SK-N-SH (cell line): ENCODE data around the gene CPT1B. TPM values are rescaled to one million over a fixed set of nuclear protein-coding genes. Genes with fewer than 3 reads are reported as not detected.
A peak's percentile ranks its signal among the peaks of the same experiment; 100 is the strongest.

Experiments
- CTCF ChIA-PET: fragments of 300-600, 350-600 bp; formaldehyde crosslinking; extraction: SDS; loops from one replicate; lab custom pipeline; 2021; lab: Yijun Ruan, JAX
- POLR2A ChIA-PET: fragments of 350-600 bp; sonication (Branson Sonifier 250); formaldehyde crosslinking; extraction: SDS; loops from one replicate; lab custom pipeline; 2020; ENCODE audit warnings: antibody characterized with exemption, inconsistent platforms; lab: Yijun Ruan, JAX
- DNase-seq: peaks from one replicate; pipeline ENCODE4 v3.0.0; 2012
- H2AFZ ChIP-seq: fragments of 200-600 bp; sonication (generic); 2 replicates; pipeline ENCODE4 v1.8.1; 2016; ENCODE audit warnings: antibody characterized with exemption, mild to moderate bottlenecking, low read depth
- H3F3A ChIP-seq: fragments of 200-600 bp; sonication (generic); replicated peaks from 2 replicates; pipeline ENCODE3; 2016; ENCODE audit warnings: antibody characterized with exemption, mild to moderate bottlenecking; ENCODE audit not compliant: insufficient read depth
- H3K27ac ChIP-seq, 2 experiments: fragments of 200-500 bp in 1 of 2; fragments of 200-600 bp in 1 of 2; sonication (Bioruptor generic) in 1 of 2; sonication (generic), shearing (Covaris generic) in 1 of 2; 2 replicates each; pipeline versions ENCODE4 v1.5.1 to v1.6.1; 2014 to 2016; ENCODE audit warnings: low read depth in 2 of 2, inconsistent platforms in 1 of 2, low read length in 1 of 2, mild to moderate bottlenecking in 1 of 2, mixed read lengths in 1 of 2
- H3K27me3 ChIP-seq: fragments of 200-600 bp; sonication (generic), shearing (Covaris generic); 2 replicates; pipeline ENCODE4 v1.6.1; 2016; ENCODE audit warnings: mixed run types; ENCODE audit not compliant: insufficient read depth
- H3K36me3 ChIP-seq, 2 experiments: fragments of 200-500 bp in 1 of 2; fragments of 200-600 bp in 1 of 2; sonication (Bioruptor generic) in 1 of 2; sonication (generic) in 1 of 2; replicated peaks in 1 of 2; 2 replicates each; pipeline versions ENCODE3 to v1.5.1; 2014 to 2016; ENCODE audit warnings: low read length in 1 of 2, mild to moderate bottlenecking in 1 of 2; ENCODE audit not compliant: insufficient read depth in 2 of 2, control insufficient read depth in 1 of 2
- H3K4me1 ChIP-seq, 2 experiments: fragments of 200-500 bp in 1 of 2; fragments of 200-600 bp in 1 of 2; sonication (Bioruptor generic) in 1 of 2; sonication (generic), shearing (Covaris generic) in 1 of 2; 2 replicates each; pipeline versions ENCODE4 v1.5.1 to v1.6.1; 2014 to 2016; ENCODE audit warnings: low read depth in 1 of 2, low read length in 1 of 2, mixed run types in 1 of 2; ENCODE audit not compliant: insufficient read depth in 2 of 2, control insufficient read depth in 1 of 2
- H3K4me2 ChIP-seq: fragments of 200-600 bp; sonication (generic), shearing (Covaris generic); 2 replicates; pipeline ENCODE4 v1.6.1; 2017; ENCODE audit warnings: mixed run types
- H3K4me3 ChIP-seq, 2 experiments: fragments of 200-500 bp in 1 of 2; fragments of 200-600 bp in 1 of 2; sonication (Bioruptor generic) in 1 of 2; sonication (generic), shearing (Covaris generic) in 1 of 2; 2 replicates each; pipeline versions ENCODE4 v1.5.1 to v1.8.1; 2014 to 2016; ENCODE audit warnings: low read depth in 2 of 2, inconsistent platforms in 1 of 2, low read length in 1 of 2, mild to moderate bottlenecking in 1 of 2, mixed read lengths in 1 of 2, moderate library complexity in 1 of 2
- H3K79me2 ChIP-seq: fragments of 200-600 bp; sonication (generic); 2 replicates; pipeline ENCODE4 v1.8.1; 2017; ENCODE audit warnings: mild to moderate bottlenecking; ENCODE audit not compliant: insufficient read depth
- H3K9ac ChIP-seq: fragments of 200-600 bp; sonication (generic); 2 replicates; pipeline ENCODE4 v1.6.1; 2017; ENCODE audit warnings: mixed run types
- H3K9me2 ChIP-seq: fragments of 200-600 bp; sonication (generic); 2 replicates; pipeline ENCODE4 v1.6.1; 2017; ENCODE audit warnings: mixed run types
- H3K9me3 ChIP-seq: fragments of 200-600 bp; sonication (generic); 2 replicates; pipeline ENCODE4 v1.6.1; 2017; ENCODE audit warnings: mixed run types, mild to moderate bottlenecking, moderate library complexity
- H4K20me1 ChIP-seq: fragments of 200-600 bp; sonication (generic); 2 replicates; pipeline ENCODE4 v1.6.1; 2017; ENCODE audit warnings: mild to moderate bottlenecking, mixed run types; ENCODE audit not compliant: insufficient read depth
- CHD2 ChIP-seq: fragments of 150-350 bp; IDR thresholded peaks from 2 replicates; pipeline ENCODE4 v1.6.1; 2018; ENCODE audit warnings: low read length; ENCODE audit not compliant: partially characterized antibody
- ELF1 ChIP-seq: IDR thresholded peaks from 2 replicates; pipeline ENCODE4 v1.4.0; 2012
- EZH2phosphoT487 ChIP-seq: fragments of 200-600 bp; sonication (generic); IDR thresholded peaks from 2 replicates; pipeline ENCODE4 v1.6.1; 2017; ENCODE audit warnings: low read depth, mixed run types, mild to moderate bottlenecking, antibody characterized with exemption, moderate library complexity, borderline replicate concordance
- FOSL2 ChIP-seq: IDR thresholded peaks from 2 replicates; pipeline ENCODE4 v1.4.0; 2012; ENCODE audit warnings: low read depth, mild to moderate bottlenecking, moderate library complexity, borderline replicate concordance
- FOXJ3 ChIP-seq: sonication (generic); formaldehyde crosslinking; IDR thresholded peaks from 2 replicates; pipeline ENCODE4 v1.5.1; 2020; ENCODE audit warnings: mild to moderate bottlenecking, missing genetic modification reagents
- GABPA ChIP-seq: IDR thresholded peaks from 2 replicates; pipeline ENCODE4 v1.4.0; 2012; ENCODE audit warnings: low read depth, mild to moderate bottlenecking
- IRF3 ChIP-seq: fragments of 150-350 bp; IDR thresholded peaks from 2 replicates; pipeline ENCODE4 v1.6.1; 2016; ENCODE audit warnings: mild to moderate bottlenecking, low read depth, low read length
- JUND ChIP-seq: IDR thresholded peaks from 2 replicates; pipeline ENCODE4 v1.4.0; 2012
- MAX ChIP-seq: IDR thresholded peaks from 2 replicates; pipeline ENCODE4 v1.4.0; 2012; ENCODE audit warnings: low read depth
- MXI1 ChIP-seq: IDR thresholded peaks from 2 replicates; pipeline ENCODE4 v1.6.1; 2012; ENCODE audit warnings: mild to moderate bottlenecking, low read depth, low read length, improper control_type of control experiment
- NFIC ChIP-seq: IDR thresholded peaks from 2 replicates; pipeline ENCODE4 v1.4.0; 2012; ENCODE audit warnings: borderline replicate concordance
- NRF1 ChIP-seq: IDR thresholded peaks from 2 replicates; pipeline ENCODE4 v1.6.1; 2012; ENCODE audit warnings: low read depth, mild to moderate bottlenecking, low read length
- PBX3 ChIP-seq: IDR thresholded peaks from 2 replicates; pipeline ENCODE4; 2012
- POLR2AphosphoS5 ChIP-seq: IDR thresholded peaks from 2 replicates; pipeline ENCODE4 v1.6.1; 2012; ENCODE audit warnings: low read depth, low read length
- RAD21 ChIP-seq: IDR thresholded peaks from 2 replicates; pipeline ENCODE4 v1.6.1; 2012; ENCODE audit warnings: mild to moderate bottlenecking, low read length
- RCOR1 ChIP-seq: fragments of 150-350 bp; IDR thresholded peaks from 2 replicates; pipeline ENCODE4 v1.6.1; 2017; ENCODE audit warnings: antibody characterized with exemption, low read length
- REST ChIP-seq: IDR thresholded peaks from 2 replicates; pipeline ENCODE4 v1.6.1; 2012; ENCODE audit warnings: mild to moderate bottlenecking, low read depth, low read length, moderate library complexity
- SIN3A ChIP-seq: IDR thresholded peaks from 2 replicates; pipeline ENCODE4 v1.6.1; 2012; ENCODE audit warnings: low read depth, mild to moderate bottlenecking, low read length, moderate library complexity, borderline replicate concordance
- SMC3 ChIP-seq: IDR thresholded peaks from 2 replicates; pipeline ENCODE4 v1.6.1; 2012; ENCODE audit warnings: low read depth, low read length, improper control_type of control experiment
- TEAD4 ChIP-seq: IDR thresholded peaks from 2 replicates; pipeline ENCODE4 v1.4.0; 2012; ENCODE audit warnings: mild to moderate bottlenecking, borderline replicate concordance; ENCODE audit not compliant: insufficient read depth
- USF1 ChIP-seq: IDR thresholded peaks from 2 replicates; pipeline ENCODE4 v1.4.0; 2012; ENCODE audit warnings: low read depth, borderline replicate concordance
- WGBS: methylation state at CpG from one replicate; pipeline ENCODE4 v1.1.6; 2017; ENCODE audit warnings: low lambda C conversion rate; 5-methylcytosine and 5-hydroxymethylcytosine counted together
- polyA plus RNA-seq, 3 experiments: library from polyadenylated mRNA; depleted of rRNA; stranded (reverse); fragments of >200 nt; gene quantifications; 2 replicates each; pipeline ENCODE4 v1.2.3, GENCODE V29; 2012

CPT1B gene
- polyA plus RNA-seq, 1 of the 3 experiments (the other 2 are of a cell fraction): 33.2 TPM

- Histone ChIP-seq H3K9ac (no peak overlapping the region), H3K4me1 (no peaks in the 10 kb centered on the region; a peak in 1 of 4 replicates), H3F3A (no peaks in the 10 kb centered on the region), H3K27me3 (no peaks in the 10 kb centered on the region), H3K4me3 (no peak overlapping the region), H4K20me1 (no peaks in the 10 kb centered on the region), H3K9me3 (no peaks in the 10 kb centered on the region), H3K27ac (no peak overlapping the region), H3K36me3 (no peaks in the 10 kb centered on the region), H3K9me2 (no peaks in the 10 kb centered on the region), H3K4me2 (no peak overlapping the region), H3K79me2 (no peaks in the 10 kb centered on the region), H2AFZ (no peak overlapping the region)
- ChIA-PET CTCF (interaction anchor here (0.6 to 2.9 kb wide), 3 partner anchors 9 to 270 kb away, joined by 4 to 9 read pairs (median 5); partner anchors contain the start of gene SCO2), POLR2A (interaction anchor here (1.2 to 1.5 kb wide), 2 partner anchors 11 to 87 kb away, joined by 3 to 6 read pairs; partner anchors contain the start of gene SCO2)
- 94% methylated on average over 6 of the region's 6 CpGs for WGBS
- peak; percentile 36 for DNase-seq
- TF ChIP-seq FOSL2 (no peak), SMC3 (no peak), PBX3 (no peak), RAD21 (no peak), MXI1 (no peak), TEAD4 (no peak), REST (no peak), EZH2phosphoT487 (no peak)
These were observed 33.9 kb upstream of the CPT1B start for GRCh38 chr22:50612168-50612527.

GRCh38 chr22:50611341-50612060, 33.3 kb upstream of the CPT1B start:
- Histone ChIP-seq H3F3A (no peaks in the 10 kb centered on the region), H3K27me3 (no peaks in the 10 kb centered on the region), H3K4me1 (no peaks in the 10 kb centered on the region; a peak in 1 of 4 replicates), H3K9me3 (no peaks in the 10 kb centered on the region), H3K9ac (no peak overlapping the region), H3K4me2 (no peak overlapping the region), H3K27ac (no peak overlapping the region), H3K4me3 (no peak overlapping the region), H4K20me1 (no peaks in the 10 kb centered on the region), H2AFZ (no peak overlapping the region), H3K9me2 (no peaks in the 10 kb centered on the region), H3K79me2 (no peaks in the 10 kb centered on the region), H3K36me3 (no peaks in the 10 kb centered on the region)
- POLR2A ChIA-PET: interaction anchor here (1.2 kb wide), 1 partner anchor 86 kb away, joined by 3 read pairs; the partner anchor contains the start of gene SCO2
- WGBS: 81% methylated on average over 14 of the region's 26 CpGs
- CTCF ChIA-PET: interaction anchor here (0.6 kb wide), 1 partner anchor 9 kb away, joined by 4 read pairs; no protein-coding TSS in a partner anchor
- DNase-seq: no peak
- TF ChIP-seq FOXJ3 (CRISPR knock-in tag) (no peak), POLR2AphosphoS5 (no peak), NFIC (no peak), RCOR1 (no peak), CHD2 (no peak), NRF1 (no peak), MAX (no peak), JUND (no peak), EZH2phosphoT487 (no peak), MXI1 (no peak), GABPA (no peak), SMC3 (no peak), ELF1 (no peak), USF1 (no peak), SIN3A (no peak), IRF3 (no peak)
